SU-DHL-6 (cell line): ENCODE results near the gene PLEKHO1.

ENCODE experiments used
- H2AFZ ChIP-seq: fragments of 200-600 bp; sonication (generic); 2 replicates; pipeline ENCODE4 v1.6.1; 2014; ENCODE audit warnings: low read depth, mild to moderate bottlenecking, moderate library complexity, mixed read lengths, antibody characterized with exemption, low read length; ENCODE audit not compliant: severe bottlenecking
- H3F3A ChIP-seq: fragments of 200-600 bp; shearing (Covaris generic); 2 replicates; pipeline ENCODE4 v1.6.0; 2016; ENCODE audit warnings: antibody characterized with exemption, mild to moderate bottlenecking; ENCODE audit not compliant: insufficient read depth
- H3K27ac ChIP-seq: fragments of 200-600 bp; sonication (generic); 2 replicates; pipeline ENCODE4 v1.5.1; 2016; ENCODE audit warnings: low read depth, mild to moderate bottlenecking, low read length, moderate library complexity, mixed read lengths
- H3K27me3 ChIP-seq: fragments of 200-600 bp; sonication (generic), shearing (Covaris generic); 2 replicates; pipeline ENCODE4 v1.6.0; 2014; ENCODE audit warnings: mild to moderate bottlenecking, low read length
- H3K36me3 ChIP-seq: fragments of 200-600 bp; sonication (generic); 2 replicates; pipeline ENCODE4 v1.6.1; 2014; ENCODE audit warnings: mild to moderate bottlenecking, low read length, mixed read lengths
- H3K4me2 ChIP-seq: fragments of 300-600, 200-600 bp; shearing (Covaris generic), sonication (generic); 2 replicates; pipeline ENCODE4 v1.6.0; 2014; ENCODE audit warnings: low read length, low read depth, mild to moderate bottlenecking; ENCODE audit not compliant: poor library complexity, severe bottlenecking
- H3K4me3 ChIP-seq: fragments of 200-600 bp; sonication (generic); 2 replicates; pipeline ENCODE4 v1.5.1; 2014; ENCODE audit warnings: antibody characterized with exemption, low read length, mild to moderate bottlenecking, mixed read lengths; ENCODE audit not compliant: insufficient read depth, poor library complexity, severe bottlenecking
- H3K79me2 ChIP-seq: fragments of 200-600 bp; sonication (generic); 2 replicates; pipeline ENCODE4 v1.6.1; 2014; ENCODE audit warnings: mild to moderate bottlenecking, low read length, moderate library complexity; ENCODE audit not compliant: insufficient read depth
- H3K9ac ChIP-seq: fragments of 200-600 bp; sonication (generic); 2 replicates; pipeline ENCODE4 v1.7.0; 2014; ENCODE audit warnings: mild to moderate bottlenecking, low read length
- H3K9me2 ChIP-seq: fragments of 200-600 bp; sonication (generic); replicated peaks from 2 replicates; pipeline ENCODE4 v1.6.1; 2014; ENCODE audit warnings: low read length; ENCODE audit not compliant: insufficient read depth
- H3K9me3 ChIP-seq: fragments of 200-600 bp; sonication (generic); 2 replicates; pipeline ENCODE4 v1.6.1; 2014; ENCODE audit warnings: low read length, mixed read lengths; ENCODE audit not compliant: insufficient read depth
- H4K20me1 ChIP-seq: fragments of 200-600 bp; sonication (generic); 2 replicates; pipeline ENCODE4 v1.6.1; 2014; ENCODE audit warnings: low read depth, mild to moderate bottlenecking, antibody characterized with exemption, low read length, moderate library complexity, mixed read lengths
- EZH2phosphoT487 ChIP-seq: fragments of 200-600 bp; sonication (generic), shearing (Covaris generic); conservative IDR thresholded peaks from 2 replicates; pipeline ENCODE4 v1.6.1; 2018; ENCODE audit warnings: mild to moderate bottlenecking, antibody characterized with exemption, low read length, moderate library complexity, mixed read lengths
- TF ChIP-seq, protein P1 (sequence below): fragments of 200-600 bp; sonication (generic); IDR thresholded peaks from one replicate; pipeline ENCODE4 v1.5.1; 2017; ENCODE audit warnings: antibody characterized with exemption, mild to moderate bottlenecking, low read length, moderate library complexity; ENCODE audit not compliant: insufficient read depth, poor library complexity, severe bottlenecking

Gene PLEKHO1

DNA sequence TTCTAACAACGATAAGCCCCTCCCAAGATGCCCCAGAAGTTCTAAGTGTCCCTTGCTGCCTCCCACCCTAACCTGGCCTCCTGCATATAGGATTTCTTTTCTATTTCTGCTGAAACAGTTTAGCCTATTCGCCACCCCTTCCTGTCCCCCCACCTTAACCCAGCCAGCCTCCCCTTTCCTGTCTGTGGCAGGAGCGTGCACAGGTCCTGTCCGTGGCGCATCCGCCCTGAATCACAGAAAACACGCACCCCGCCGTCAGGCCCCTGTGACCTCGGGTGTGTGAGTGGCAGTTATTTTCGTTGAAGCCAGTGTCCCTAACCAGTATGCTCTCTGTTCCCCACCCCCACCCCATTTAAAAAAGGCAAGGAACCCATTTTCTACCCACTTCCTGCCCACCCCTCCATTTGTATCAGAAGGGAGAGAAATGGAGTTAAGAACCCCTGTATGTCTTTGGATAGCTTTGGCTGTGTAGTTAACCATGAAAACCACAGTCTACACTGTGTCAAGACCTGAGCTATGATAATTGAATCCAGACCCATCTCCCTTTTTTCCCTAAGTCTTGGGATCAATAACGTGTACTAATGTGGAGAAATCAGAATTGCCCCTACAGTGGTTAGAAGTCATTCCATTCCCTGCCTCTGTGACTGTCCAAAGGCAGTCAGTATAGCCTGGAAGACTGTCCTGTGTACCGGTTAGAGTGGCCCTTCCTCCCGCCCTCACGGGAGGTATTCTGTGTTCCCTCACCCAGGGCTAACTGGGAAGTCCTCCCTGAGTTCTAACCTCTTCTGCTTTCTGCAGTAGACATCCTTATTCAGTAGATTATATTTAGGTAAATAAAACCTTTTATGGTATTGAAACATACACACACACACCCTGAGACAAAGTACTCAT lies 1.8 kb downstream of the PLEKHO1 start:
- Histone ChIP-seq H4K20me1 (no peaks in the 10 kb centered on the region), H3K4me2 (peak overlapping the region; percentile 62), H3K9me3 (no peaks in the 10 kb centered on the region), H3K27ac (peak overlapping the region; percentile 78), H3F3A (peaks cover 35% of the 10 kb centered on the region), H3K79me2 (no peaks in the 10 kb centered on the region), H3K9ac (peak overlapping the region; percentile 63), H3K4me3 (peak overlapping the region; percentile 66), H3K27me3 (no peaks in the 10 kb centered on the region), H3K9me2 (no peaks in the 10 kb centered on the region), H3K36me3 (no peaks in the 10 kb centered on the region), H2AFZ (no peak overlapping the region)
- no peak for TF ChIP-seq EZH2phosphoT487
- TF ChIP-seq, protein P1, sequence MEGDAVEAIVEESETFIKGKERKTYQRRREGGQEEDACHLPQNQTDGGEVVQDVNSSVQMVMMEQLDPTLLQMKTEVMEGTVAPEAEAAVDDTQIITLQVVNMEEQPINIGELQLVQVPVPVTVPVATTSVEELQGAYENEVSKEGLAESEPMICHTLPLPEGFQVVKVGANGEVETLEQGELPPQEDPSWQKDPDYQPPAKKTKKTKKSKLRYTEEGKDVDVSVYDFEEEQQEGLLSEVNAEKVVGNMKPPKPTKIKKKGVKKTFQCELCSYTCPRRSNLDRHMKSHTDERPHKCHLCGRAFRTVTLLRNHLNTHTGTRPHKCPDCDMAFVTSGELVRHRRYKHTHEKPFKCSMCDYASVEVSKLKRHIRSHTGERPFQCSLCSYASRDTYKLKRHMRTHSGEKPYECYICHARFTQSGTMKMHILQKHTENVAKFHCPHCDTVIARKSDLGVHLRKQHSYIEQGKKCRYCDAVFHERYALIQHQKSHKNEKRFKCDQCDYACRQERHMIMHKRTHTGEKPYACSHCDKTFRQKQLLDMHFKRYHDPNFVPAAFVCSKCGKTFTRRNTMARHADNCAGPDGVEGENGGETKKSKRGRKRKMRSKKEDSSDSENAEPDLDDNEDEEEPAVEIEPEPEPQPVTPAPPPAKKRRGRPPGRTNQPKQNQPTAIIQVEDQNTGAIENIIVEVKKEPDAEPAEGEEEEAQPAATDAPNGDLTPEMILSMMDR = no peak

- H3K4me2 ChIP-seq = no peak overlapping the region
- no peaks in the 10 kb centered on the region for H3K36me3 ChIP-seq
- H3F3A ChIP-seq = peaks cover 37% of the 10 kb centered on the region
- H3K27me3 ChIP-seq = no peaks in the 10 kb centered on the region
- no peaks in the 10 kb centered on the region for H3K9me3 ChIP-seq
- no peak overlapping the region for H2AFZ ChIP-seq
- H3K79me2 ChIP-seq = no peaks in the 10 kb centered on the region
- H3K27ac ChIP-seq = peak overlapping the region; percentile 78
- H4K20me1 ChIP-seq = no peaks in the 10 kb centered on the region
- TF ChIP-seq, protein P1 = no peak
- no peak for TF ChIP-seq EZH2phosphoT487
- no peak overlapping the region for H3K9ac ChIP-seq
- H3K4me3 ChIP-seq = no peak overlapping the region
- H3K9me2 ChIP-seq = no peaks in the 10 kb centered on the region
Measured at GRCh38 chr1:150152182-150152536, 2.4 kb downstream of the PLEKHO1 start.

DNA sequence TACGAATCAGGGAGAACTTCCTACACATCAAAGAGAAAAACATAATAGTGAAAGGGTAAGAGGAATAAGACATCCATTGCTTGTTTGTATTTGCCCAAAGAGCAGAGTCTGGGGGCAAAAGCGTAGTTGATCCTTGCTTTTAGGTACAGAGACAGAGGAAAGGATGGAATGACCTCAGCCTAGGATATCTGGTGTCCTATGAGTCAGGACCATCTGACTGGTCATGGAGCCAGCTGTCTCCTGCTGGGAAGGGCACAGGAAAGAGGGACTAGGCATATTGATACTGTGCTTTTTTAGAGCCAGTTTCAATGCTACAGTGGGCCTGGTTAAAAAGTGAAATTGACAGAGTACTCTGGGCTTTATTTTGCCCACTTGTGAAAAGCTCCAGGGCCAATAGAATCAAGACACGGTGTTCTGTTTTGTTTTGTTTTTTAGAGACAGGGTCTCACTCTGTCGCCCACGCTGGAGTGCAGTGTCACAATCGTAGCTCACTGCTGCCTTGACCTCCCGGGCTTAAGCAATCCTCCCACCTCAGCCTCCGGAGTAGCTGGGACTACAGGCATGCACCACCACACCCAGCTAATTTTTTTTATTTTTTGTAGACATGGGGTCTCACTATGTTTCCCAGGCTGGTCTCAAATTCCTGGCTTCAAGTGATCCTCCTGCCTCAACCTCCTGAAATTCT lies 3.2 kb downstream of the PLEKHO1 start:
- Histone ChIP-seq H3K36me3 (no peaks in the 10 kb centered on the region), H3K4me2 (no peak overlapping the region), H3K9me2 (no peaks in the 10 kb centered on the region), H4K20me1 (no peaks in the 10 kb centered on the region), H3K4me3 (no peak overlapping the region), H3K27ac (no peak overlapping the region), H3K27me3 (no peaks in the 10 kb centered on the region), H3K9ac (no peak overlapping the region), H3K9me3 (no peaks in the 10 kb centered on the region), H3F3A (peaks cover 37% of the 10 kb centered on the region), H3K79me2 (no peaks in the 10 kb centered on the region), H2AFZ (no peak overlapping the region)
- no peak for TF ChIP-seq EZH2phosphoT487
- TF ChIP-seq, protein P1 = no peak
